ENCODE measurements around the gene PIWIL1.

The PIWIL1 gene

DNA sequence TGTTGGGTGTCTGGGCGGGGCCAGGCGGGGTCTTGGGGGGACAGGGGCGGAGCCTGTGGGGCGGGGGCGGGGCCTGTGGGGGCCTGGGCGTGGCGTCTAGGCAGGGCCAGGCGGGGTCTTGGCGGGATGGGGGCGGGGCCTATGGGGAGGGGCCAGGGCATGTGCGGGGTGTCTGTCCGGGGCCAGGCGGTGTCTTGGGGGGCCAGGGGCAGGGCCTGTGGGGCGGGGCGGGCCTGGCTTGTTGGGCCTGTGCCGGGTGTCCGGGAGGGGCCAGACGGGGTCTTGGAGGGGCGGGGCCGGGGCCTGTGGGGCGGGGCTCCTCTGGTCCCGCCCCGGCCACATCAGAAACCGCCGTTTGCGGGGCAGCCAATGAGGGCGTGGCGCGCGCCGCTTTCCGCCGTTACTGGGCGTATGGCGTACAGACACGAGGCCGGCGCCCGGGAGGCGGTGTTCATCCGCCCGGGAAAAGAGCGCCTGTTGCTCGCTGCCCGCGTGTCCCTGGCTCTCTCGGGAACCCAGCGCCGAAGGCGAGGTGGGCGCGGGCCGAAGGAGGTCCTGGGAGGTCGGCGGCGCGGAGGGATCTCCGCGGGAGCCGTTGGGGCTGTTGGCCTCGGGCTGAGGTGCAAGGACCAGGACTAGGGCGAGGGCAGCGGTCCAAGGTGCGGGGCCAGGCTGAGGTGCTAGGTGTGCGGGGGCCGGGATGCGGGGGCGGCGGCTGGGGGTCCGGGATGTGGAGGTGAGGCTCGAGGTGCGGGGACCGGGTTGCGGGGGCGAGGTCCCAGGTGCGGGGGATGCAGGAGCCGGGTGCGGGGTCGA, at the start of gene PIWIL1:
Gene PIWIL1 (plus strand): TSS at position 400 of the 816 bp plus-strand sequence. CDS start 4,705 bp downstream, outside the sequence.
- H3K27ac ChIP-seq, result no peak within 1 kb of the TSS
- DNase-seq (ENCODE audit: low read depth, low spot score), result no peak

DNA sequence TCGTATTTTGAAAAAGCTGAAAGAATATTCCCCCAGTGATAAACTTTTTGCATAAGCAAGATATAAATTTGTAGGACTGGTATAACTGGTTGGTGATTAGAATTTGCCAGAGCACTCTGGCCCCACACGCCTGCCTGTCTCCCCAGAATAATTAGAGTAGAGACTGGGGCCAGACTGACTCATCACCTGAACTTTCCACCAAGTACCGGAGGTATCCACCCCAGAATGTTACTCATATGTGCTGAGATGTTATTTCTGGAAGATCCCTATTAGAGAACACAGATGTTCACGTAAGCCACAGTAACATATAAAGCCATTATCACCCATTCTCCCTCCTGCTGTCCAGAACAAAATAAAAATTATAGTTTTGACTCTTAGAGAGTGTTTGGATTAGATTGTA, 49.5 kb upstream of the PIWIL1 start:
- peak; percentile 45 for DNase-seq (ENCODE audit: low read depth, low spot score)

GRCh38 chr12:130288691-130289090, 49.0 kb upstream of the PIWIL1 start:
- DNase-seq (ENCODE audit: low read depth, low spot score), result no peak
- H3K27ac ChIP-seq, result no peak overlapping the region

More for the DNA sequence above, 49.5 kb upstream of the PIWIL1 start:
- H3K27ac ChIP-seq, result no peak overlapping the region

- DNase-seq (ENCODE audit: low read depth, low spot score), result no peak
Measured at GRCh38 chr12:130290114-130290513, 47.6 kb upstream of the PIWIL1 start.

DNA sequence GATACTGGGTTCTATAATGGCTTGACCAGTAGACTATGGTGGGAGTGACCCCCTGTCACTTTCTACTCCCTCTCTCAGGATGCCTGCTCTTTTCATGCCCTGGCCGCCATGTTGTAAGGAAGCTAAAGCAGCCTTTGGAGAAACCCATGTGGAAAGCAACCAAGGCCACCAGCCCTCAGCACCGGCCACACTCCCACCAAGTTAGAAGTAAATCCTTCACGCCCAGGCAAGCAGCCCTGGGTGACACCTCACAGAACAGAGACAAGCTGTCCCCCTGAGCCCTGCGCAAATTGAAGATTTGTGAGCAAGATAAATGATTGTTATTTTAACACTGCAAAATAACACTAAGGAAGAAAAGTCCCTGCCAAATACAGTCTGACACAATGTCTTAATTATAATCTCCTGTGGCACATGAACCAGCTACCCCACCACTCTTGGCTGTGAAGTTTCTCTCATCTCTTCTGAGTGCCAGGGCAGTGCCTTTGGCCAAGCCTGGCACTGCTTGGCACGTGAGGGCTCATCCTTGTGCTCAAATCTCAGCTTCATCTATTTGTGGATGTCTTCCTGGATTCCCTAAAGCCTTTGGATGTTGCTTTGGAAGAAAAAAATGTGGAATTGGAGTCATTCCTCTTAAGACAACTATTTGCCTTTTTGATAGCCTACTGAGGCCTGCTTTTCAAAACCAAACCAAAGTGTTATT, 39.2 kb upstream of the PIWIL1 start:
- no peak overlapping the region for H3K27ac ChIP-seq
- no peak for DNase-seq (ENCODE audit: low read depth, low spot score)

More at GRCh38 chr12:130290114-130290513, 47.6 kb upstream of the PIWIL1 start:
- no peak overlapping the region for H3K27ac ChIP-seq

DNA sequence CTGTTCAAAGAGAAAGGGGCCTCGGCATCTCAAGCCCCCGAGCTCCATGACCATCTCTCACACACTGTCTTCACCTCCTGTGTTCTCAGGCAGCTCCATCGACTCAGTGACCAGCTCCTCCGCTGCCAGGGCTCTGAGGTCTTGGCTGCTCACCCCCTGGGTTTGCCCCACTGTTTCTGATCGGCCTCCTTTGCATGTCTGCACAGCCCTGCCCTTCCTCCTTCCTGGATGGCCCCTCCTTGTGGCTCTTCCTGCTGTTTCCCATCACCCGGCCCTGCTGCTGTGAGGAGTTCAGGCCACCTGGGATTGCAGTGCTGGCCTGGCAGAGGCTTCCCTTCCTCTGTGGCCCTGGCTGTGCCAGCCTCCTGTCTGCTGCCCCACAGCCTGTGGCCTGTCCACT, 38.1 kb upstream of the PIWIL1 start:
- H3K27ac ChIP-seq, result no peak overlapping the region
- DNase-seq (ENCODE audit: low read depth, low spot score), result no peak

- no peak overlapping the region for H3K27ac ChIP-seq
- no peak for DNase-seq (ENCODE audit: low read depth, low spot score)
Measured at GRCh38 chr12:130300090-130300489, 37.6 kb upstream of the PIWIL1 start.

DNA sequence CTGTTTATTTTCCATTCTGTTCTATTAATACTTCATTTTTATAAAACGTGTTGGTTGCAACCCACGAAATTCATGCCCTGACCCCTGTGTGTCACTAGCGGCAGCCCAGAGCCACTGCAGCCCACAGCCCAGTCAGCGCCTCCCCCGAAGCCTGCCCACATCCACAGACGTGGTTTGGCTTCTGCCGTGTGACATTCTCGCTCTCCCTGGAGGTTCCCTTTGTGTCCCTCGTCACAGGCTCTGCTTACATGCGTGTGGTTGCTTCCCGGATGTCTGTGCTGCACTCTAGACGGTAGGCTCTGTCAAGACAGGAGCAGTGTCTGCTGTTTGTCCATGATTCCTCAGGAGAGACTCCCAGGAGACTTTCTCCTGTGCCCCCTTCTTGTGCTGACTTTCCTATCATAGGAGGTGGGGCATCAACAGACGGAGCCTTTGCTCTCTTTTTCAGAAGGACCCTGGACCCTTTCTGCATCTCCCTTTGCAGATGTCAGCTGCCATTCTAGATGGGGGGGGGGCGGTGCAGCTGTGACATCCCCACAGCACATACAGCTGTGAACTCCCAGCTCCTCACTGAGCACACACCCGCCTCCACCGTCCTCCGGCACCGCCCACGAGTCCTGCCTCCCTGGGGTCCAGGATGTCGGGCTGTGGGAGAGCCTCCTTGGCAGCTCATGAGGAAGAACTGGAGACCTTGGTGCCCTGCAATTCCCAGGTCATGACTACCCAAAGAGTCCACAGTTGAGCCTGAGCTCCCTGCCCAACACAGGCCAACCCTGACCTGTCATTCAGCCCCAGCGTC, 36.8 kb upstream of the PIWIL1 start:
- no peak overlapping the region for H3K27ac ChIP-seq
- DNase-seq (ENCODE audit: low read depth, low spot score), result no peak

- no peak overlapping the region for H3K27ac ChIP-seq
- DNase-seq (ENCODE audit: low read depth, low spot score), result no peak
Measured at GRCh38 chr12:130301559-130301958, 36.1 kb upstream of the PIWIL1 start.

GRCh38 chr12:130303781-130304180, 33.9 kb upstream of the PIWIL1 start:
- DNase-seq (ENCODE audit: low read depth, low spot score), result no peak

DNA sequence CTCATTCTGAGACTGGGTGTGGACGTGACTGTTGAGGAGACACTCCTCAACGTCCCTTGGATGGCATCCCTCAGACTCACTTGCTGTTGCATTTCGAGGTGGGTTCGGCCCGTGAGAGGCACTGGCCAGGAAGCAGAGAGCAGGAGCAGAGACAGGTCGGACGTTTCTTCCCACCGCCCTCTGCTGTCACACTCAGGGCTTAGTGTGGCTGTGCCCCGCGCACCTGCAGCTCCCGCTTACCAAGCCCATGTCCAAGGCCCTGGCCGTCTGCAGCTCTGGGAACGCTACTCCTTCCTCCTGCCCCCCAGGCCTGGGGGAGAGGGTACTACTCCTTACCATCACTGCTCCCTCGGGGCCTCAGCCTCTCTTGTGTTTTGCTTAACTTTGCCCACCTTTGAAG, 29.8 kb upstream of the PIWIL1 start:
- H3K27ac ChIP-seq, result no peak overlapping the region
- no peak for DNase-seq (ENCODE audit: low read depth, low spot score)

More at GRCh38 chr12:130303781-130304180, 33.9 kb upstream of the PIWIL1 start:
- no peak overlapping the region for H3K27ac ChIP-seq

DNA sequence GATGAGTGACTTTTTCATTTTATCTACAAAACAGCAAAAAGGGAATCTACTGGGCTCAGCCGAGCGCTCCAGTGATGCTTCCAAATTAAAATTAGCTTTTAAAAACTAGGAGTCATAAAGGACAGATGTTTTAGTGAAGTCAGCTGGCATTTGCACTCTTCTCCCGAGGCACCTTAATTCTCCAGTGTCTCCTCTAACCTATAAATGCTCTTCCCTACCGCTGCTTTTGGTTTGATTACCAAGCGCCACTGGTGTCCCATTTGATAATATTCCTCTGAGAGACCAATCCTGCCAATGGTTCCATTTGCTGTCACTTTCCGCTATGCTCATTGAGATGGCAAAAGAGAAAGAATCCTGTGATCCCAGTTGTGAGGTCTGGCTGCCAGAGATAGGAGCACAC, 29.3 kb upstream of the PIWIL1 start:
- H3K27ac ChIP-seq, result no peak overlapping the region
- DNase-seq (ENCODE audit: low read depth, low spot score), result no peak

- no peak for DNase-seq (ENCODE audit: low read depth, low spot score)
- H3K27ac ChIP-seq, result no peak overlapping the region
Measured at GRCh38 chr12:130316251-130316650, 21.4 kb upstream of the PIWIL1 start.

DNA sequence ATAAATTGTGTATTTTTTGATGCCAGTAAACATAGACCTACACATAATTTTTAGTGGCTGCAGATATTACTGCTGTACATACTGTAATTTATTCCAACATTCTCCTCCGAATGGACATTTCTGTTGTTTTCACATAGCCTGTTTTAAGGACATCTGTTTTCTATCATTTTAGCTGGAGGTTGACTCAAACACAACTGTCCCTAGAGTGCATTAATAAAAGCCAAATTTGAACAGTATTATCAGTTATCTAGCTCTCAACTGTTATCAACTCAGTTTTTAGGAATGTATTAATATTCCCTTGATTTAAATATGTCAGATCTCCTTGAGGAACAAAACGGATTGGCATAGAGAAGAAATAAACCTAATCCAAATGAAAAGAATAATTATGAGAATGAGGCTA, 17.2 kb upstream of the PIWIL1 start:
- no peak overlapping the region for H3K27ac ChIP-seq

DNA sequence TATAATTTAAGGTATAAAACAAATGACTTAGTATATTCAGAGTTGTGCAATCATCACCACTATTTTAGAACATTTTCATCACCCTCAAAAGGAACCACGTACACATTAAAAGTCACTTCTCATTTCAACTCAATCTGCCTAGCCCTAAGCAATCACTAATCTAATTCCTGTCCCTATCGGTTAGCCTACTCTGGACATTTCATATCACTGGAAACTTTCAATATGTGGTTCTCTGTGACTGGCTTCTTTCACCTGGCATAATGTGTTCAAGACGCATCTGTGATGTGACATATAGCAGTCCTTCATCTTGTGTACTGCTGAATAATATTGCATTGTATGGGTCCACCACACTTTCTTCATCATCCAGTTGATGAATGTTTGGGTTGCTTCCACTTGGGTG, 15.4 kb upstream of the PIWIL1 start:
- no peak for DNase-seq (ENCODE audit: low read depth, low spot score)
- no peak overlapping the region for H3K27ac ChIP-seq

More for the DNA sequence above, 17.2 kb upstream of the PIWIL1 start:
- DNase-seq (ENCODE audit: low read depth, low spot score), result no peak

GRCh38 chr12:130330685-130331084, 7.0 kb upstream of the PIWIL1 start:
- no peak for DNase-seq (ENCODE audit: low read depth, low spot score)
- H3K27ac ChIP-seq, result no peak overlapping the region

GRCh38 chr12:130331146-130331545, 6.5 kb upstream of the PIWIL1 start:
- H3K27ac ChIP-seq, result no peak overlapping the region
- DNase-seq (ENCODE audit: low read depth, low spot score), result no peak

DNA sequence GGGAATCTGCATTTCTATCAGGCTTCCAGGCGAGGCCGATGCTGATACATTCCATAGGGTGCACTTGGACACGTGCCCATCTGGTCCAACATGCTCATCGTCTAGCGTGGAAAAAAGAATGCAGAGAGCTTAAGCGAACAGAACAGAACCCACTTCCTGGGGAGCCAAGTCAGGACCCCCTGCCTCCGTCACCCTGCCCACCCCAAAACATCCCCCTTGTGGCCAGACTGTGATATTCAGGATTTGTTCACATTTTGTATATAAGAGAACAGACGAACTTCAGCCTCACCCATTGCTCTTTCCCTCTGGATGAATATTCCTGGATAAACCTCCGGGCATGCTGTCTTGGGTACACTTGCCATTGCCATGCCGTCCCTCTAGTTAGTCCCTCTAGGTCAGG, 4.3 kb upstream of the PIWIL1 start:
- no peak for DNase-seq (ENCODE audit: low read depth, low spot score)

DNA sequence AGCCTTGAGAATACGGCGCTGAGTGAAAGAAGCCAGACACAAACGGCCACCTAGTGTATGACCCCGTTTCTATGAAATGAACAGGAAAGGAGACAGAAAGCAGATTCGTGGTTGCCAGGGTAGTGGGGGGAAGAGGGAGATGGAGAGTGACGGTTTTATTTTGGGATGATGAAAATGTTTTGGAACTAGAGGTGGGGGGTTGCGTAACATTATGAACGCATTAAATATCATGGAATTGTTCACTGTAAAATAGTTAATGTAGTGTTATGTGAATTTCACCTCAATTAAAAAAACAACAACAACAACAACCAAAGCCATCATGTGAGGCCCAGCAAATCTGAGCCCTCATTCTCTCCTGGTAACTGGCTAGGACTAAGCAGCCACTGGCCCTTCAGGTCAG, 3.3 kb upstream of the PIWIL1 start:
- no peak for DNase-seq (ENCODE audit: low read depth, low spot score)
- no peak overlapping the region for H3K27ac ChIP-seq

More for the DNA sequence above, 4.3 kb upstream of the PIWIL1 start:
- H3K27ac ChIP-seq, result no peak overlapping the region

- no peak overlapping the region for H3K27ac ChIP-seq
- no peak for DNase-seq (ENCODE audit: low read depth, low spot score)
Measured at GRCh38 chr12:130334937-130335336, 2.8 kb upstream of the PIWIL1 start.

Measured in epithelial cell of prostate (primary cell).